ENCODE measurements around the gene MKNK2.

GRCh38 chr19:2048959-2049740 lies 1.9 kb downstream of the MKNK2 start:
- TF ChIP-seq CTCF (conservative IDR thresholded peaks at IDR 0.05 in 1 of 2, IDR thresholded peaks at IDR 0.05 in 1 of 2; ENCODE audit: extremely low read depth in 1 of 2, insufficient read depth in 1 of 2, low read depth in 1 of 2, low read length in 2 of 2) (no peak), EZH2 (IDR thresholded peaks at IDR 0.05; ENCODE audit: borderline replicate concordance, low read length) (no peak)

Data from mammary epithelial cell (primary cell).